ENCODE results near the gene KRTAP10-4. TPM values are rescaled to one million over a fixed set of nuclear protein-coding genes. Genes with fewer than 3 reads are reported as not detected.

The KRTAP10-4 gene
- total and polyA plus RNA-seq, 2 of the 4 experiments (the other 2 are of a cell fraction): not detected

DNA sequence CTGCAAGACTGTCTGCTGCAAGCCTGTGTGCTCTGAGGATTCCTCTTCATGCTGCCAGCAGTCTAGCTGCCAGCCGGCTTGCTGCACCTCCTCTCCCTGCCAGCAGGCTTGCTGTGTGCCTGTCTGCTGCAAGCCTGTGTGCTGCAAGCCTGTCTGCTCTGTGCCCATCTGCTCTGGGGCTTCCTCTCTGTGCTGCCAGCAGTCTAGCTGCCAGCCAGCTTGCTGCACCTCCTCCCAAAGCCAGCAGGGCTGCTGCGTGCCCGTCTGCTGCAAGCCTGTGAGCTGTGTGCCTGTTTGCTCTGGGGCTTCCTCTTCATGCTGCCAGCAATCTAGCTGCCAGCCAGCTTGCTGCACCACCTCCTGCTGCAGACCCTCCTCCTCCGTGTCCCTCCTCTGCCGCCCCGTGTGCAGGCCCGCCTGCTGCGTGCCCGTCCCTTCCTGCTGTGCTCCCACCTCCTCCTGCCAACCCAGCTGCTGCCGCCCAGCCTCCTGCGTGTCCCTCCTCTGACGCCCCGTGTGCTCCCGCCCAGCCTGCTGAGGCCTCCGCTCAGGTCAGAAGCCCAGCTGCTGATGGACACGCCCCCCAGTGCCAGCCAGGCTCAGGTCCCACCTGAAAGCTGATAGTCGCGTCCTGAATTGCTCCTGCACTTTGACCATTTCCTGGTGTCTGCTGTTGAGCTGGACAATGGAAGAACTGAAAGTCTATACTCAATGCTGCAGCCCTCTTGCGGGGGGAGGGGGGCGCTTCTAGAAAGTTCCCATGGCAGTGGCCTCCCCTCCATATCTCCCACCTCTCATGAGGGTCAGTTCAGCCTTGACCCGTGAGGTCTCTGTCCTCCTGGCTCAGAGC is 1.2 kb downstream of the KRTAP10-4 start (continued):
- no peak for TF ChIP-seq CEBPB (IDR thresholded peaks at IDR 0.05; ENCODE audit: low read depth, low read length)

DNA sequence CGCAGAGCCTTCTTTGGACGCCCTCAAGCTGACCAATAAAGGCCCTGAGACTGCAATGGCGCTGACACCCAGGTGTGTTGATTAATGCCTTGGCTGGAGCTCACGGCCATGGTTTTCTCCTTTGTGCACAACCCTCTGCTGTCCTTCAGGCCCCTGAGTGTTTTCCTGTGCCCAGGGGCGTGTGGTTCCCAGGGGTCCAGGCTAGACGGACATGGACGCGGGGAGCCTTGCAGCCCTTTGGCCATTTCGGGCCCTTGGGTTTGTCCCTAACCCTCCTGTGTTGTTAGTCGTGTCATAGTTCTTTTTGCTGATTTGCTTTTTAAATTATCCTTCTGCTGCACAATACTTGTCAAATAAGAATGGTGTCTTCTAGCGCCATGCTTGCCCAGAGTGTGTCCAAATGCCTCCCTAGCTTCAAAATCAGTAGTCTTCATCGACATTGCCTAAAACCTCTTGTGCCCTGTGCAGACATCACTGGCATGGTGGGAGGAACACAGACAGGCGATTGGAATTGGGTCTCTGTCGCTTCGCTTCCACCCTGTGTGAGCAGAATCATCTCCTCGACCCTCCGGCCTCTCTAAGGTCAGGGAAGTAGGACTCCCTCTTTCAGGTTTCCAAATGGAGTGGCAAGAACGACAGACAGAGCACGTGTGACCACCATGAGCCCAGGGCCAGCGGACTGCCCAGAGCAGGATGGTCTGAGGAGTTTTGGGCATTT is 1.9 kb downstream of the KRTAP10-4 start:
- Histone ChIP-seq H3K79me1 (ENCODE audit: low read depth in 1 of 2, low read length in 2 of 2) (no peaks in the 10 kb centered on the region), H2AK5ac (ENCODE audit: low read depth, low read length) (no peak overlapping the region), H2BK15ac (ENCODE audit: low read depth, low read length) (no peak overlapping the region), H4K8ac (ENCODE audit: low read depth in 2 of 2, low read length in 2 of 2) (no peak overlapping the region), H2AK9ac (replicated peaks; ENCODE audit: low read depth, low read length, poor library complexity) (no peak overlapping the region), H2BK20ac (ENCODE audit: low read depth, low read length) (no peak overlapping the region), H3K9me3 (ENCODE audit: control insufficient read depth, insufficient read depth, low read length) (peaks cover 11% of the 10 kb centered on the region), H2BK120ac (ENCODE audit: low read depth, low read length) (no peak overlapping the region), H4K5ac (ENCODE audit: low read depth, low read length) (no peak overlapping the region), H3K23ac (ENCODE audit: low read depth, low read length) (no peak overlapping the region), H3K4me3 (ENCODE audit: insufficient read depth, low read depth, low read length) (no peak overlapping the region), H3K27me3 (ENCODE audit: control insufficient read depth, insufficient read depth, low read length) (peaks cover 3% of the 10 kb centered on the region; the same call in 1 of the 2 replicates), H2AFZ (replicated peaks; ENCODE audit: low read length, poor library complexity) (no peak overlapping the region), H3K9me1 (ENCODE audit: insufficient read depth, low read length) (no peaks in the 10 kb centered on the region), H2BK5ac (ENCODE audit: low read depth, low read length, poor library complexity, severe bottlenecking) (no peak overlapping the region), H3K14ac (replicated peaks; ENCODE audit: low read depth, low read length) (no peak overlapping the region), H3K27ac (ENCODE audit: insufficient read depth, low read length) (no peak overlapping the region), H3K4ac (ENCODE audit: low read depth, low read length) (no peak overlapping the region), H3K56ac (ENCODE audit: extremely low read depth, insufficient read depth, low read length) (no peak overlapping the region), H3K4me2 (ENCODE audit: low read depth, low read length) (no peak overlapping the region), H3K18ac (ENCODE audit: low read depth, low read length) (no peak overlapping the region), H4K20me1 (ENCODE audit: insufficient read depth, low read length) (no peaks in the 10 kb centered on the region), H3K36me3 (ENCODE audit: control insufficient read depth, insufficient read depth, low read length) (no peaks in the 10 kb centered on the region), H3K4me1 (ENCODE audit: control insufficient read depth, insufficient read depth, low read length) (no peaks in the 10 kb centered on the region), H4K91ac (ENCODE audit: insufficient read depth, low read depth, low read length) (no peak overlapping the region), H3K9ac (ENCODE audit: low read depth, low read length) (no peak overlapping the region)
- dilution Hi-C loops (cut with HindIII; ENCODE audit: low sequenced_read_pairs, unreplicated experiment): no loop called here
- in situ Hi-C loops (cut with MboI; ENCODE audit: low sequenced_read_pairs): no loop called here
- intact Hi-C loops (cut with micrococcal nuclease): no loop called here
- ChIA-PET CTCF (no interaction called here), POLR2A (ENCODE audit: unreplicated experiment) (no interaction called here)
- BruUV-seq (replicated peaks): no TSS peak
- ATAC-seq (ENCODE audit: low read depth) (no peak), DNase-seq (no peak)
- no peak for TF ChIP-seq RCOR1 (IDR thresholded peaks at IDR 0.05; ENCODE audit: insufficient replicate concordance, low read length)
- no peak for TF ChIP-seq NFE2L2 (IDR thresholded peaks at IDR 0.05; ENCODE audit: low read depth, low read length)
- no peak for TF ChIP-seq RAD21 (IDR thresholded peaks at IDR 0.05; ENCODE audit: low read length)
- TF ChIP-seq CTCF (conservative IDR thresholded peaks at IDR 0.05; ENCODE audit: low read depth, low read length): no peak
- no peak for TF ChIP-seq MAFK (IDR thresholded peaks at IDR 0.05; ENCODE audit: low read depth, low read length)
- TF ChIP-seq MAZ (IDR thresholded peaks at IDR 0.05; ENCODE audit: borderline replicate concordance, low read depth, low read length): no peak
- 60% methylated on average over 7 of the region's 20 CpGs; no CpG with 5 or more reads in 1 of the 2 experiments for WGBS, 2 experiments (ENCODE audit: extremely low coverage in 2 of 2, insufficient read length in 1 of 2)

All from IMR-90 (cell line).